ENCODE measurements around the gene BCL2L14.

DNA sequence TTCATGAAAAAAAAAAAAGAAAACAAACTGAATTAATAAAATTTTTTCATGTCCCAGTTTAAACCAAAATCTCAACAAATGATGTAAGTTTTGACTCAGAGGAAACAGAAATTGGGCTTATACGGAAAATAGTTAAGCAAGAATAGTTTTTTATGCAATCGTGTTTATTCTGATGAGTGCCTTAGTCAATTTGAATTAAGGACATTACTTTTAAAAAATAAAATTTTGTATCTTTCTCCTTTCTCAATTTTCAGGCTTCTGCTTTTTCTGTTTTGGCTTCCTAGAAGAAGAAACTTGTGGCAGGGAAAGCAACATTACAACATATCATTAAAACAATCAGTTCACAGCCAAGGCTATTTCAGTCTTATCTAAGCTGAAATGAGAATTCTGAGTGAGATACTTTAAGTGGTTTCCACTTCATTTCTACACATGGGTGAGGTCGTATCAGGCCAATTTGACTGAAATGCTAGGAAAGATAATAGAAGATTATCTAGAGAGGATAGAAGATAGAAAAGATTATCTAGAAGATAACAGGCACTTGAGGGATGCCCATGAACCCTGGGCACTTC is 52.4 kb downstream of the BCL2L14 start:
- TF ChIP-seq, protein P1, sequence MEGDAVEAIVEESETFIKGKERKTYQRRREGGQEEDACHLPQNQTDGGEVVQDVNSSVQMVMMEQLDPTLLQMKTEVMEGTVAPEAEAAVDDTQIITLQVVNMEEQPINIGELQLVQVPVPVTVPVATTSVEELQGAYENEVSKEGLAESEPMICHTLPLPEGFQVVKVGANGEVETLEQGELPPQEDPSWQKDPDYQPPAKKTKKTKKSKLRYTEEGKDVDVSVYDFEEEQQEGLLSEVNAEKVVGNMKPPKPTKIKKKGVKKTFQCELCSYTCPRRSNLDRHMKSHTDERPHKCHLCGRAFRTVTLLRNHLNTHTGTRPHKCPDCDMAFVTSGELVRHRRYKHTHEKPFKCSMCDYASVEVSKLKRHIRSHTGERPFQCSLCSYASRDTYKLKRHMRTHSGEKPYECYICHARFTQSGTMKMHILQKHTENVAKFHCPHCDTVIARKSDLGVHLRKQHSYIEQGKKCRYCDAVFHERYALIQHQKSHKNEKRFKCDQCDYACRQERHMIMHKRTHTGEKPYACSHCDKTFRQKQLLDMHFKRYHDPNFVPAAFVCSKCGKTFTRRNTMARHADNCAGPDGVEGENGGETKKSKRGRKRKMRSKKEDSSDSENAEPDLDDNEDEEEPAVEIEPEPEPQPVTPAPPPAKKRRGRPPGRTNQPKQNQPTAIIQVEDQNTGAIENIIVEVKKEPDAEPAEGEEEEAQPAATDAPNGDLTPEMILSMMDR (IDR thresholded peaks at IDR 0.05): no peak
- TF ChIP-seq POLR2AphosphoS5 (IDR thresholded peaks at IDR 0.05) (no peak), EP300 (IDR thresholded peaks at IDR 0.05; ENCODE audit: low read depth) (no peak), POLR2A (IDR thresholded peaks at IDR 0.05) (no peak)

All from transverse colon (tissue), 4 donors.